Measurements from ENCODE around the gene PCAT7.

DNA sequence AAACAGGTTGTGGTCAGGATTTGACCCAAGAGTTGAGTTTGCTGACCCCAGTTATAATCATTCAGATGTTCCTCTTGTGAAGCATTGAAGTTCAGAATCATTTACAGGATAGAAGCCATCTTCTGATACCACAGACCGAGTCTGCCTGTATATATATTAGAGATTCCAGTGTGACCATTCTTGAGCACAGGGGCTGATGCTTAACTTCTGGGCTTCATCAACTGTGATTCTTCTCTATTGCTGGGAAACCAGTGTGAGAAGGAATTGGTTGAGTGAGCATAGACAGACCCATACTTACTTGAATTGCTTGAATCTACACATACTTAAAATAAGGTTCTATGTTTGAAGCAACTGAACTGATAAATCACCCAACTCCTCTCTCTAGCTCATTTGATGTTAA lies 27.9 kb upstream of the PCAT7 start:
- TF ChIP-seq, protein P1, sequence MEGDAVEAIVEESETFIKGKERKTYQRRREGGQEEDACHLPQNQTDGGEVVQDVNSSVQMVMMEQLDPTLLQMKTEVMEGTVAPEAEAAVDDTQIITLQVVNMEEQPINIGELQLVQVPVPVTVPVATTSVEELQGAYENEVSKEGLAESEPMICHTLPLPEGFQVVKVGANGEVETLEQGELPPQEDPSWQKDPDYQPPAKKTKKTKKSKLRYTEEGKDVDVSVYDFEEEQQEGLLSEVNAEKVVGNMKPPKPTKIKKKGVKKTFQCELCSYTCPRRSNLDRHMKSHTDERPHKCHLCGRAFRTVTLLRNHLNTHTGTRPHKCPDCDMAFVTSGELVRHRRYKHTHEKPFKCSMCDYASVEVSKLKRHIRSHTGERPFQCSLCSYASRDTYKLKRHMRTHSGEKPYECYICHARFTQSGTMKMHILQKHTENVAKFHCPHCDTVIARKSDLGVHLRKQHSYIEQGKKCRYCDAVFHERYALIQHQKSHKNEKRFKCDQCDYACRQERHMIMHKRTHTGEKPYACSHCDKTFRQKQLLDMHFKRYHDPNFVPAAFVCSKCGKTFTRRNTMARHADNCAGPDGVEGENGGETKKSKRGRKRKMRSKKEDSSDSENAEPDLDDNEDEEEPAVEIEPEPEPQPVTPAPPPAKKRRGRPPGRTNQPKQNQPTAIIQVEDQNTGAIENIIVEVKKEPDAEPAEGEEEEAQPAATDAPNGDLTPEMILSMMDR (IDR thresholded peaks at IDR 0.05): no peak
- TF ChIP-seq POLR2A (IDR thresholded peaks at IDR 0.05) (no peak), EP300 (IDR thresholded peaks at IDR 0.05) (no peak)

Data from ovary (tissue), 3 donors.